NCI-H460 (cell line): ENCODE data around the gene DLGAP1. TPM values are rescaled to one million over a fixed set of nuclear protein-coding genes. Genes with fewer than 3 reads are reported as not detected.

Source experiments
- DNase-seq: peaks from one replicate; pipeline ENCODE4 v3.0.0-alpha.2; 2016; ENCODE audit warnings: low read depth; ENCODE audit errors: extremely low read depth
- total RNA-seq: library from RNA; depleted of rRNA; stranded (reverse); fragments of >200 nt; shearing (Covaris generic); gene quantifications from 2 replicates; pipeline ENCODE4 v1.2.3, GENCODE V29; 2014

The DLGAP1 gene
- total RNA-seq, 1 experiment from 2014 or later = 1.8 TPM

GRCh38 chr18:3914109-3914508 is 541.0 kb downstream of the DLGAP1 start:
- no peak for DNase-seq

- no peak for DNase-seq
Measured at GRCh38 chr18:3912705-3913104, 542.4 kb downstream of the DLGAP1 start.

GRCh38 chr18:3911413-3911812 is 543.7 kb downstream of the DLGAP1 start:
- no peak for DNase-seq

- DNase-seq = no peak
Measured at GRCh38 chr18:3910512-3910911, 544.6 kb downstream of the DLGAP1 start.

- no peak for DNase-seq
Measured at GRCh38 chr18:3907955-3908354, 547.2 kb downstream of the DLGAP1 start.

- DNase-seq = no peak
Measured at GRCh38 chr18:3906116-3906750, 548.9 kb downstream of the DLGAP1 start.

- DNase-seq = no peak
Measured at GRCh38 chr18:3903337-3903736, 551.8 kb downstream of the DLGAP1 start.

- DNase-seq = no peak
Measured at GRCh38 chr18:3902676-3903075, 552.4 kb downstream of the DLGAP1 start.

GRCh38 chr18:3901811-3902210 is 553.3 kb downstream of the DLGAP1 start:
- DNase-seq = no peak

- DNase-seq = no peak
Measured at GRCh38 chr18:3901042-3901441, 554.1 kb downstream of the DLGAP1 start.

- DNase-seq = no peak
Measured at GRCh38 chr18:3900327-3900726, 554.8 kb downstream of the DLGAP1 start.

- DNase-seq = no peak
Measured at GRCh38 chr18:3898861-3899613, 556.1 kb downstream of the DLGAP1 start.

- no peak for DNase-seq
Measured at GRCh38 chr18:3892152-3892551, 563.0 kb downstream of the DLGAP1 start.

GRCh38 chr18:3891245-3891644 is 563.9 kb downstream of the DLGAP1 start:
- no peak for DNase-seq

- no peak for DNase-seq
Measured at GRCh38 chr18:3889803-3890202, 565.3 kb downstream of the DLGAP1 start.

- DNase-seq = no peak
Measured at GRCh38 chr18:3889121-3889520, 566.0 kb downstream of the DLGAP1 start.

GRCh38 chr18:3886575-3887322 is 568.4 kb downstream of the DLGAP1 start:
- no peak for DNase-seq

- no peak for DNase-seq
Measured at GRCh38 chr18:3885209-3885792, 569.8 kb downstream of the DLGAP1 start.

- no peak for DNase-seq
Measured at GRCh38 chr18:3879836-3880120, 575.3 kb downstream of the DLGAP1 start.

GRCh38 chr18:3879114-3879835 is 575.8 kb downstream of the DLGAP1 start:
- no peak for DNase-seq

- DNase-seq = no peak
Measured at GRCh38 chr18:3878401-3878800, 576.7 kb downstream of the DLGAP1 start.
